ENCODE data around the gene NABP1.

- TF ChIP-seq CTCF (IDR thresholded peaks at IDR 0.05; ENCODE audit: poor library complexity): no peak
- TF ChIP-seq EZH2 (IDR thresholded peaks at IDR 0.05; ENCODE audit: borderline replicate concordance): no peak
These were observed 45.5 kb upstream of the NABP1 start for GRCh38 chr2:191632426-191632825.
